GM21528 (cell line): Measurements from ENCODE around the gene NEU2.
"Not testable (repeated sequence)": the region's sequence is repeated elsewhere in the genome, so short reads cannot be mapped to it uniquely, and the experiment has no call there.

Experiments used
- ATAC-seq: cut with Tn5 transposase; IDR thresholded peaks from one replicate; pipeline ENCODE4 v1.9.1; 2021; ENCODE audit warnings: mild to moderate bottlenecking, moderate library complexity; ENCODE audit not compliant: unreplicated experiment, low FRiP score

The NEU2 gene

GRCh38 chr2:233009661-233010060, 22.8 kb upstream of the NEU2 start:
- no peak for ATAC-seq

GRCh38 chr2:233010569-233011267, 21.8 kb upstream of the NEU2 start:
- ATAC-seq = no peak

- no peak for ATAC-seq
Observed at GRCh38 chr2:233011268-233011650, 21.2 kb upstream of the NEU2 start.

- no peak for ATAC-seq
Observed at GRCh38 chr2:233011702-233012131, 20.8 kb upstream of the NEU2 start.

GRCh38 chr2:233012301-233012971, 20.0 kb upstream of the NEU2 start:
- no peak for ATAC-seq

GRCh38 chr2:233013027-233013461, 19.4 kb upstream of the NEU2 start, which contains the start of gene NGEF:
TSS of gene NGEF (minus strand) at chr2:233013256. CDS start at chr2:232974890, 38,366 bp downstream.
- ATAC-seq = no peak

GRCh38 chr2:233013650-233014049, 18.8 kb upstream of the NEU2 start:
- ATAC-seq = no peak

GRCh38 chr2:233015019-233015645, 17.3 kb upstream of the NEU2 start:
- ATAC-seq = no peak

GRCh38 chr2:233017947-233018346, 14.5 kb upstream of the NEU2 start:
- ATAC-seq = no peak

- not testable (repeated sequence) for ATAC-seq
Observed at GRCh38 chr2:233019610-233020009, 12.9 kb upstream of the NEU2 start.

GRCh38 chr2:233020454-233020853, 12.0 kb upstream of the NEU2 start:
- ATAC-seq = no peak

- no peak for ATAC-seq
Observed at GRCh38 chr2:233021771-233022170, 10.7 kb upstream of the NEU2 start.

- ATAC-seq = no peak
Observed at GRCh38 chr2:233022561-233022960, 9.9 kb upstream of the NEU2 start.

GRCh38 chr2:233023007-233023760, 9.3 kb upstream of the NEU2 start:
- ATAC-seq = no peak

- ATAC-seq = no peak
Observed at GRCh38 chr2:233023761-233024410, 8.6 kb upstream of the NEU2 start.

- no peak for ATAC-seq
Observed at GRCh38 chr2:233025706-233026105, 6.8 kb upstream of the NEU2 start.

GRCh38 chr2:233026198-233026813, 6.2 kb upstream of the NEU2 start:
- ATAC-seq = no peak

GRCh38 chr2:233029321-233029720, 3.2 kb upstream of the NEU2 start:
- ATAC-seq = no peak

GRCh38 chr2:233031556-233032500, 644 bp upstream of the NEU2 start:
- no peak for ATAC-seq
